Skeletal muscle satellite cell (primary cell): ENCODE data around the gene UNC79.
"Not testable (repeated sequence)": the region's sequence is repeated elsewhere in the genome, so short reads cannot be mapped to it uniquely, and the experiment has no call there.

ENCODE experiments used
- H3K27me3 ChIP-seq: 2 replicates; pipeline ENCODE4 v1.7.0; 2013; ENCODE audit warnings: low read length; ENCODE audit not compliant: control insufficient read depth, insufficient read depth
- H3K36me3 ChIP-seq: 2 replicates; pipeline ENCODE4 v1.7.0; 2013; ENCODE audit warnings: mild to moderate bottlenecking, control low read depth, low read length; ENCODE audit not compliant: insufficient read depth
- H3K4me1 ChIP-seq: 2 replicates; pipeline ENCODE4 v1.7.0; 2013; ENCODE audit warnings: low read length; ENCODE audit not compliant: control insufficient read depth, insufficient read depth
- H3K4me2 ChIP-seq: 2 replicates; pipeline ENCODE4 v1.7.0; 2013; ENCODE audit warnings: mild to moderate bottlenecking, low read length
- H3K4me3 ChIP-seq: 2 replicates; pipeline ENCODE4 v1.7.0; 2013; ENCODE audit warnings: low read length
- H3K9ac ChIP-seq: 2 replicates; pipeline ENCODE4 v1.7.0; 2013; ENCODE audit warnings: mild to moderate bottlenecking, low read depth, low read length, moderate library complexity
- H3K9me3 ChIP-seq: replicated peaks from 2 replicates; pipeline ENCODE4 v1.7.0; 2013; ENCODE audit warnings: mild to moderate bottlenecking, control low read depth, low read length

Gene UNC79

GRCh38 chr14:93493622-93494021, 62.9 kb downstream of the UNC79 start:
- H3K4me3 ChIP-seq, H3K4me1 ChIP-seq, H3K4me2 ChIP-seq, H3K9ac ChIP-seq, H3K9me3 ChIP-seq, H3K27me3 ChIP-seq, H3K36me3 ChIP-seq: not testable (repeated sequence)

GRCh38 chr14:93496856-93497741, 66.4 kb downstream of the UNC79 start:
- no peaks in the 10 kb centered on the region for H3K4me1 ChIP-seq
- H3K4me3 ChIP-seq: no peak overlapping the region
- H3K9ac ChIP-seq: no peak overlapping the region
- no peaks in the 10 kb centered on the region for H3K9me3 ChIP-seq
- H3K4me2 ChIP-seq: no peak overlapping the region
- H3K36me3 ChIP-seq: no peaks in the 10 kb centered on the region
- no peaks in the 10 kb centered on the region for H3K27me3 ChIP-seq

- H3K4me1 ChIP-seq: no peaks in the 10 kb centered on the region
- no peaks in the 10 kb centered on the region for H3K27me3 ChIP-seq
- H3K36me3 ChIP-seq: no peaks in the 10 kb centered on the region
- no peaks in the 10 kb centered on the region for H3K9me3 ChIP-seq
- no peak overlapping the region for H3K9ac ChIP-seq
- H3K4me2 ChIP-seq: no peak overlapping the region
- no peak overlapping the region for H3K4me3 ChIP-seq
These were observed 79.3 kb downstream of the UNC79 start for GRCh38 chr14:93510056-93510455.

- no peak overlapping the region for H3K9ac ChIP-seq
- no peak overlapping the region for H3K4me3 ChIP-seq
- H3K4me1 ChIP-seq: no peaks in the 10 kb centered on the region
- H3K27me3 ChIP-seq: no peaks in the 10 kb centered on the region
- no peaks in the 10 kb centered on the region for H3K36me3 ChIP-seq
- no peak overlapping the region for H3K4me2 ChIP-seq
- no peaks in the 10 kb centered on the region for H3K9me3 ChIP-seq
These were observed 80.3 kb downstream of the UNC79 start for GRCh38 chr14:93511001-93511400.

- Histone ChIP-seq H3K4me1 (no peaks in the 10 kb centered on the region), H3K36me3 (no peaks in the 10 kb centered on the region), H3K4me3 (no peak overlapping the region), H3K9me3 (peaks cover 9% of the 10 kb centered on the region), H3K27me3 (no peaks in the 10 kb centered on the region), H3K4me2 (no peak overlapping the region), H3K9ac (no peak overlapping the region)
These were observed 89.4 kb downstream of the UNC79 start for GRCh38 chr14:93520053-93520607.

GRCh38 chr14:93522221-93522620, 91.5 kb downstream of the UNC79 start:
- Histone ChIP-seq H3K4me1 (no peaks in the 10 kb centered on the region), H3K27me3 (no peaks in the 10 kb centered on the region), H3K9ac (no peak overlapping the region), H3K36me3 (no peaks in the 10 kb centered on the region), H3K9me3 (peaks cover 9% of the 10 kb centered on the region), H3K4me2 (no peak overlapping the region), H3K4me3 (no peak overlapping the region)

GRCh38 chr14:93525216-93525615, 94.5 kb downstream of the UNC79 start:
- H3K4me3 ChIP-seq, H3K4me1 ChIP-seq, H3K9me3 ChIP-seq, H3K4me2 ChIP-seq, H3K27me3 ChIP-seq, H3K36me3 ChIP-seq, H3K9ac ChIP-seq: not testable (repeated sequence)

GRCh38 chr14:93525696-93526451, 95.1 kb downstream of the UNC79 start:
- Histone ChIP-seq H3K36me3 (no peaks in the 10 kb centered on the region), H3K4me2 (no peak overlapping the region), H3K9ac (no peak overlapping the region), H3K9me3 (no peaks in the 10 kb centered on the region), H3K27me3 (no peaks in the 10 kb centered on the region), H3K4me3 (no peak overlapping the region), H3K4me1 (no peaks in the 10 kb centered on the region)

- Histone ChIP-seq H3K4me3 (no peak overlapping the region), H3K36me3 (no peaks in the 10 kb centered on the region), H3K9ac (no peak overlapping the region), H3K9me3 (no peaks in the 10 kb centered on the region), H3K4me2 (no peak overlapping the region), H3K27me3 (no peaks in the 10 kb centered on the region), H3K4me1 (no peaks in the 10 kb centered on the region)
These were observed 96.5 kb downstream of the UNC79 start for GRCh38 chr14:93527203-93527607.

- Histone ChIP-seq H3K36me3 (no peaks in the 10 kb centered on the region), H3K4me2 (no peak overlapping the region), H3K9me3 (no peaks in the 10 kb centered on the region), H3K9ac (no peak overlapping the region), H3K4me3 (no peak overlapping the region), H3K27me3 (no peaks in the 10 kb centered on the region), H3K4me1 (no peaks in the 10 kb centered on the region)
These were observed 98.3 kb downstream of the UNC79 start for GRCh38 chr14:93528884-93529558.

- Histone ChIP-seq H3K36me3 (no peaks in the 10 kb centered on the region), H3K9me3 (no peaks in the 10 kb centered on the region), H3K4me2 (no peak overlapping the region), H3K27me3 (no peaks in the 10 kb centered on the region), H3K9ac (no peak overlapping the region), H3K4me3 (no peak overlapping the region), H3K4me1 (no peaks in the 10 kb centered on the region)
These were observed 100.9 kb downstream of the UNC79 start for GRCh38 chr14:93531644-93532043.
